H1 (cell line): ENCODE results near the gene VRK3. TPM values are rescaled to one million over a fixed set of nuclear protein-coding genes. Genes with fewer than 3 reads are reported as not detected.
"Not testable (repeated sequence)": the region's sequence is repeated elsewhere in the genome, so short reads cannot be mapped to it uniquely, and the experiment has no call there.

Source experiments
- CTCF ChIA-PET: fragments of 300-600 bp; sonication (Branson Sonifier 250); formaldehyde crosslinking; loops from one replicate; lab custom pipeline; 2021; ENCODE audit not compliant: partially characterized antibody; lab: Charles Lee
- POLR2A ChIA-PET: fragments of 300-600 bp; sonication (Branson Sonifier 250); formaldehyde crosslinking; loops from one replicate; lab custom pipeline; 2021; ENCODE audit warnings: inconsistent platforms; ENCODE audit not compliant: partially characterized antibody; lab: Charles Lee
- DNase-seq, 2 experiments: peaks; one replicate each; pipeline versions ENCODE4 v3.0.0 to v3.0.0-alpha.2; 2010 to 2022; ENCODE audit warnings: low spot score in 2 of 2, low read depth in 1 of 2, mixed read lengths in 1 of 2
- FAIRE-seq: peaks from 2 replicates; lab custom pipeline; 2011; peaks lifted over from hg19 to GRCh38; lab: Jason Lieb, UNC
- H2AFZ ChIP-seq: 2 replicates; pipeline ENCODE4 v1.8.1; 2012; ENCODE audit warnings: low read length, inconsistent platforms
- H2AK5ac ChIP-seq: 2 replicates; pipeline ENCODE4 v1.6.1; 2013; ENCODE audit warnings: low read depth, low read length
- H2BK120ac ChIP-seq: replicated peaks from 2 replicates; pipeline ENCODE3; 2013; ENCODE audit warnings: low read depth, low read length, inconsistent platforms
- H2BK12ac ChIP-seq: 2 replicates; pipeline ENCODE4 v1.6.1; 2013; ENCODE audit warnings: low read depth, low read length
- H2BK15ac ChIP-seq: 2 replicates; pipeline ENCODE4 v1.6.1; 2013; ENCODE audit warnings: low read length
- H2BK20ac ChIP-seq: 2 replicates; pipeline ENCODE4 v1.6.1; 2013; ENCODE audit warnings: low read length
- H2BK5ac ChIP-seq: 2 replicates; pipeline ENCODE4 v1.6.1; 2013; ENCODE audit warnings: low read depth, low read length
- H3K14ac ChIP-seq: 2 replicates; pipeline ENCODE4 v1.6.1; 2013; ENCODE audit warnings: inconsistent platforms; ENCODE audit not compliant: insufficient read length
- H3K18ac ChIP-seq: 2 replicates; pipeline ENCODE4 v1.6.1; 2013; ENCODE audit warnings: low read length; ENCODE audit errors: extremely low read depth
- H3K23ac ChIP-seq: 2 replicates; pipeline ENCODE4 v1.6.1; 2013; ENCODE audit warnings: inconsistent platforms; ENCODE audit not compliant: insufficient read length
- H3K23me2 ChIP-seq: 2 replicates; pipeline ENCODE4 v1.6.1; 2013; ENCODE audit warnings: low read depth, low read length
- H3K27ac ChIP-seq: 2 replicates; pipeline ENCODE4 v1.6.1; 2011; ENCODE audit warnings: low read depth, low read length, inconsistent platforms
- H3K27me3 ChIP-seq, 4 experiments: replicated peaks in 1 of 4; 1 replicate in 1 of 4; 2 replicates in 3 of 4; pipeline versions ENCODE4 v1.6.1 to v1.8.1; 2011 to 2013; ENCODE audit warnings: low read length in 3 of 4, mild to moderate bottlenecking in 3 of 4, inconsistent platforms in 2 of 4, mixed read lengths in 2 of 4, moderate library complexity in 1 of 4; ENCODE audit not compliant: control insufficient read depth in 3 of 4, insufficient read depth in 3 of 4; ENCODE audit errors: extremely low read depth in 1 of 4
- H3K36me3 ChIP-seq, 4 experiments: 2 replicates each; pipeline versions ENCODE4 v1.6.1 to v1.8.1; 2011 to 2013; ENCODE audit warnings: mild to moderate bottlenecking in 4 of 4, low read length in 3 of 4, moderate library complexity in 2 of 4, control low read depth in 1 of 4, inconsistent platforms in 1 of 4; ENCODE audit not compliant: insufficient read depth in 4 of 4, control insufficient read depth in 2 of 4
- H3K4ac ChIP-seq: replicated peaks from 2 replicates; pipeline ENCODE3; 2013; ENCODE audit warnings: low read length, low read depth, mixed read lengths, inconsistent platforms; ENCODE audit not compliant: insufficient read length
- H3K4me1 ChIP-seq, 4 experiments: replicated peaks in 1 of 4; 1 replicate in 1 of 4; 2 replicates in 3 of 4; pipeline versions ENCODE4 v1.6.1 to v1.8.1; 2011 to 2013; ENCODE audit warnings: low read length in 3 of 4, inconsistent platforms in 2 of 4, mixed read lengths in 1 of 4; ENCODE audit not compliant: insufficient read depth in 4 of 4, control insufficient read depth in 3 of 4
- H3K4me2 ChIP-seq, 2 experiments: 2 replicates each; pipeline versions ENCODE4 v1.6.1 to v1.8.1; 2011 to 2013; ENCODE audit warnings: low read depth in 2 of 2, low read length in 2 of 2, control low read depth in 1 of 2, inconsistent platforms in 1 of 2, mild to moderate bottlenecking in 1 of 2; ENCODE audit not compliant: insufficient read depth in 1 of 2
- H3K4me3 ChIP-seq, 4 experiments: fragments of 200-600, 300-600 bp in 1 of 4; sonication (generic), shearing (Covaris generic), sonication (Bioruptor Twin) in 1 of 4; 2 replicates each; pipeline versions ENCODE4 v1.5.1 to v1.8.1; 2011 to 2016; ENCODE audit warnings: low read length in 4 of 4, low read depth in 3 of 4, control low read depth in 2 of 4, inconsistent platforms in 2 of 4, mild to moderate bottlenecking in 2 of 4, mixed read lengths in 1 of 4, moderate library complexity in 1 of 4; ENCODE audit not compliant: insufficient read depth in 2 of 4; ENCODE audit errors: extremely low read depth in 1 of 4
- H3K56ac ChIP-seq: replicated peaks from 2 replicates; pipeline ENCODE3; 2013; ENCODE audit warnings: low read depth, mild to moderate bottlenecking, mixed read lengths, low read length, inconsistent platforms; ENCODE audit not compliant: insufficient read length
- H3K79me1 ChIP-seq: 2 replicates; pipeline ENCODE4 v1.6.1; 2013; ENCODE audit warnings: low read depth, low read length, control low read depth
- H3K79me2 ChIP-seq, 2 experiments: 2 replicates each; pipeline versions ENCODE4 v1.6.1 to v1.8.1; 2012 to 2013; ENCODE audit warnings: low read length in 2 of 2, mild to moderate bottlenecking in 2 of 2, inconsistent platforms in 1 of 2; ENCODE audit not compliant: insufficient read depth in 2 of 2, control insufficient read depth in 1 of 2
- H3K9ac ChIP-seq, 4 experiments: replicated peaks in 1 of 4; 1 replicate in 1 of 4; 2 replicates in 3 of 4; pipeline versions ENCODE4 v1.6.1 to v1.8.1; 2011 to 2013; ENCODE audit warnings: low read depth in 3 of 4, low read length in 3 of 4, control low read depth in 2 of 4, mild to moderate bottlenecking in 2 of 4, moderate library complexity in 2 of 4, inconsistent platforms in 1 of 4; ENCODE audit errors: extremely low read depth in 1 of 4
- H3K9me3 ChIP-seq, 2 experiments: 2 replicates each; pipeline versions ENCODE4 v1.6.1 to v1.8.1; 2012 to 2013; ENCODE audit warnings: mild to moderate bottlenecking in 2 of 2, moderate library complexity in 2 of 2, control low read depth in 1 of 2, inconsistent platforms in 1 of 2, low read depth in 1 of 2, low read length in 1 of 2, mixed read lengths in 1 of 2; ENCODE audit not compliant: insufficient read depth in 2 of 2
- H4K20me1 ChIP-seq, 2 experiments: replicated peaks in 1 of 2; 2 replicates each; pipeline versions ENCODE3 to v1.8.1; 2011 to 2013; ENCODE audit warnings: inconsistent platforms in 2 of 2, low read length in 2 of 2, mild to moderate bottlenecking in 1 of 2; ENCODE audit not compliant: insufficient read depth in 2 of 2, control insufficient read depth in 1 of 2
- H4K5ac ChIP-seq: 2 replicates; pipeline ENCODE4 v1.6.1; 2013; ENCODE audit warnings: low read length, low read depth, mixed read lengths, inconsistent platforms; ENCODE audit not compliant: insufficient read length
- H4K8ac ChIP-seq: 2 replicates; pipeline ENCODE4 v1.8.0; 2013; ENCODE audit warnings: mild to moderate bottlenecking, moderate library complexity, low read length, inconsistent platforms; ENCODE audit not compliant: insufficient read depth; ENCODE audit errors: extremely low read depth
- H4K91ac ChIP-seq: replicated peaks from 2 replicates; pipeline ENCODE3; 2013; ENCODE audit warnings: low read length, mixed read lengths, inconsistent platforms; ENCODE audit not compliant: insufficient read length
- WGBS, 2 experiments: shearing (Covaris generic) in 1 of 2; methylation state at CpG; one replicate each; pipeline versions ENCODE4 v1.1.6 to v1.1.7; 2013 to 2015; ENCODE audit warnings: low lambda C conversion rate in 2 of 2, mixed read lengths in 2 of 2, inconsistent platforms in 1 of 2, low coverage in 1 of 2, missing lambda C conversion rate in 1 of 2; ENCODE audit not compliant: insufficient replicate concordance in 2 of 2, insufficient coverage in 1 of 2, insufficient read length in 1 of 2; ENCODE audit errors: extremely low coverage in 1 of 2, missing lambda C conversion rate in 1 of 2; 5-methylcytosine and 5-hydroxymethylcytosine counted together
- polyA plus RNA-seq, 7 experiments: library from polyadenylated mRNA; depleted of rRNA in 3 of 7; stranded (reverse) in 5 of 7; unstranded in 2 of 7; fragments of >200 nt in 5 of 7; fragments of 200-250 nt in 2 of 7; gene quantifications; 1 replicate in 5 of 7; 2 replicates in 1 of 7; 4 replicates in 1 of 7; pipeline versions ENCODE4 v1.2.1 to v1.2.3, GENCODE V29; 2011 to 2013; ENCODE audit warnings: missing spikeins in 2 of 7, mixed read lengths in 2 of 7
- total RNA-seq: library from RNA; stranded (reverse); fragmentation: NEBNext Ultra II Directional; extraction: Animal tissue kit (Norgen Biotek cat#: 25700); gene quantifications from 2 replicates; pipeline ENCODE4 v1.2.1, GENCODE V29; 2021

Gene VRK3
- total and polyA plus RNA-seq, 2 of the 8 experiments (the other 6 are each of a cell fraction or from before 2014, with no cell fraction given): 21.3 to 36.1 TPM

- H3K9ac ChIP-seq, H2AK5ac ChIP-seq, H4K91ac ChIP-seq, H4K5ac ChIP-seq, H3K4ac ChIP-seq, H3K36me3 ChIP-seq, H3K4me2 ChIP-seq, H4K8ac ChIP-seq, H3K14ac ChIP-seq, H3K56ac ChIP-seq, H3K27ac ChIP-seq, H3K9me3 ChIP-seq, H3K4me3 ChIP-seq, H3K79me2 ChIP-seq, POLR2A ChIA-PET, H3K23me2 ChIP-seq, H2AFZ ChIP-seq, FAIRE-seq, H3K18ac ChIP-seq, H2BK12ac ChIP-seq, H3K4me1 ChIP-seq, H3K27me3 ChIP-seq, H3K23ac ChIP-seq, H4K20me1 ChIP-seq, H2BK20ac ChIP-seq, H2BK15ac ChIP-seq, H3K79me1 ChIP-seq, H2BK5ac ChIP-seq, DNase-seq, H2BK120ac ChIP-seq: not testable (repeated sequence)
- WGBS, 2 experiments: 87% methylated on average over 4 of the region's 9 CpGs; no CpG with 5 or more reads in 1 of the 2 experiments
- CTCF ChIA-PET: interaction anchor here (1.1 to 2.0 kb wide), 2 partner anchors 14 to 16 kb away, joined by 3 to 7 read pairs; no protein-coding TSS in a partner anchor
These were observed 55.8 kb downstream of the VRK3 start for GRCh38 chr19:49969355-49969754.
